Skin epidermis (tissue), 12 donors: ENCODE measurements around the gene OR52J3.
"Not testable (repeated sequence)": the region's sequence is repeated elsewhere in the genome, so short reads cannot be mapped to it uniquely, and the experiment has no call there.

Source experiments
- H3K27ac ChIP-seq, 21 experiments: fragments of 200-600 bp; sonication (generic) in 11 of 21; one replicate each; pipeline ENCODE4 v1.5.0; 2020; ENCODE audit warnings: mild to moderate bottlenecking in 3 of 21, inconsistent platforms in 2 of 21, moderate library complexity in 2 of 21
- H3K4me3 ChIP-seq, 7 experiments: fragments of 200-600 bp; sonication (generic) in 2 of 7; one replicate each; pipeline ENCODE4 v1.5.0; 2020; ENCODE audit warnings: inconsistent platforms in 2 of 7, mild to moderate bottlenecking in 2 of 7, moderate library complexity in 1 of 7

OR52J3 gene

GRCh38 chr11:5046226-5046625 is at the start of gene OR52J3:
Gene OR52J3, plus strand, starts transcription at chr11:5046526. Its CDS starts 0 bp downstream, at chr11:5046526.
- H3K4me3 ChIP-seq: no peak within 1 kb of the TSS
- H3K27ac ChIP-seq: no peak within 1 kb of the TSS

GRCh38 chr11:5004424-5005274 is 41.7 kb upstream of the OR52J3 start:
- no peak overlapping the region for H3K4me3 ChIP-seq
- no peak overlapping the region for H3K27ac ChIP-seq

- no peak overlapping the region for H3K4me3 ChIP-seq
These were observed 38.8 kb upstream of the OR52J3 start for GRCh38 chr11:5007561-5007960.

GRCh38 chr11:5011254-5011653 is 35.1 kb upstream of the OR52J3 start:
- Histone ChIP-seq H3K27ac (no peak overlapping the region), H3K4me3 (no peak overlapping the region)

More at GRCh38 chr11:5007561-5007960, 38.8 kb upstream of the OR52J3 start:
- H3K27ac ChIP-seq: no peak overlapping the region

GRCh38 chr11:5013012-5013411 is 33.3 kb upstream of the OR52J3 start:
- H3K27ac ChIP-seq: no peak overlapping the region
- H3K4me3 ChIP-seq: no peak overlapping the region

GRCh38 chr11:5021996-5022395 is 24.3 kb upstream of the OR52J3 start:
- Histone ChIP-seq H3K27ac (no peak overlapping the region), H3K4me3 (no peak overlapping the region)

- H3K27ac ChIP-seq: no peak overlapping the region
These were observed 9.7 kb upstream of the OR52J3 start for GRCh38 chr11:5036669-5037068.

GRCh38 chr11:5037926-5038325 is 8.4 kb upstream of the OR52J3 start:
- Histone ChIP-seq H3K4me3 (no peak overlapping the region), H3K27ac (no peak overlapping the region)

More at GRCh38 chr11:5036669-5037068, 9.7 kb upstream of the OR52J3 start:
- no peak overlapping the region for H3K4me3 ChIP-seq

- Histone ChIP-seq H3K27ac (no peak overlapping the region), H3K4me3 (no peak overlapping the region)
These were observed 8.0 kb upstream of the OR52J3 start for GRCh38 chr11:5038341-5038740.

GRCh38 chr11:5040876-5041275 is 5.5 kb upstream of the OR52J3 start:
- no peak overlapping the region for H3K27ac ChIP-seq
- no peak overlapping the region for H3K4me3 ChIP-seq

GRCh38 chr11:5042091-5042490 is 4.2 kb upstream of the OR52J3 start:
- H3K4me3 ChIP-seq: no peak overlapping the region
- no peak overlapping the region for H3K27ac ChIP-seq

- Histone ChIP-seq H3K27ac (no peak overlapping the region), H3K4me3 (no peak overlapping the region)
These were observed 2.9 kb upstream of the OR52J3 start for GRCh38 chr11:5043380-5043779.

- Histone ChIP-seq H3K4me3 (no peak overlapping the region), H3K27ac (no peak overlapping the region)
These were observed 516 bp downstream of the OR52J3 start for GRCh38 chr11:5046754-5047330.

GRCh38 chr11:5058679-5059078 is 12.4 kb downstream of the OR52J3 start:
- H3K4me3 ChIP-seq: not testable (repeated sequence)

GRCh38 chr11:5059391-5059790 is 13.1 kb downstream of the OR52J3 start, which contains the start of gene OR52E2:
Gene OR52E2, minus strand, starts transcription at chr11:5059627. Its CDS starts 0 bp downstream, at chr11:5059627.
- Histone ChIP-seq H3K27ac (no peak within 1 kb of the TSS), H3K4me3 (no peak within 1 kb of the TSS)

More at GRCh38 chr11:5058679-5059078, 12.4 kb downstream of the OR52J3 start:
- H3K27ac ChIP-seq: not testable (repeated sequence)

- Histone ChIP-seq H3K27ac (no peak overlapping the region), H3K4me3 (no peak overlapping the region)
These were observed 18.7 kb downstream of the OR52J3 start for GRCh38 chr11:5065027-5065426.

- H3K4me3 ChIP-seq: no peak within 1 kb of the TSS
- no peak within 1 kb of the TSS for H3K27ac ChIP-seq
These were observed 22.9 kb downstream of the OR52J3 start, which contains the start of gene OR52E1 for GRCh38 chr11:5069272-5069671. Gene OR52E1, plus strand, starts transcription at chr11:5069572.

GRCh38 chr11:5071799-5072198 is 25.5 kb downstream of the OR52J3 start:
- Histone ChIP-seq H3K4me3 (no peak overlapping the region), H3K27ac (no peak overlapping the region)

- no peak overlapping the region for H3K27ac ChIP-seq
- H3K4me3 ChIP-seq: no peak overlapping the region
These were observed 35.1 kb downstream of the OR52J3 start for GRCh38 chr11:5081405-5081804.

- no peak overlapping the region for H3K27ac ChIP-seq
- no peak overlapping the region for H3K4me3 ChIP-seq
These were observed 37.3 kb downstream of the OR52J3 start for GRCh38 chr11:5083602-5084001.

- no peak overlapping the region for H3K4me3 ChIP-seq
- no peak overlapping the region for H3K27ac ChIP-seq
These were observed 42.2 kb downstream of the OR52J3 start for GRCh38 chr11:5088556-5088955.
